HG03469 (cell line): Measurements from ENCODE around the gene PPP1R12B.
"Not testable (repeated sequence)": the region's sequence is repeated elsewhere in the genome, so short reads cannot be mapped to it uniquely, and the experiment has no call there.

Source experiments
- ATAC-seq: cut with Tn5 transposase; IDR thresholded peaks from one replicate; pipeline ENCODE4 v1.9.1; 2021; ENCODE audit warnings: mild to moderate bottlenecking, moderate library complexity, moderate number of reproducible peaks; ENCODE audit not compliant: unreplicated experiment

PPP1R12B gene

DNA sequence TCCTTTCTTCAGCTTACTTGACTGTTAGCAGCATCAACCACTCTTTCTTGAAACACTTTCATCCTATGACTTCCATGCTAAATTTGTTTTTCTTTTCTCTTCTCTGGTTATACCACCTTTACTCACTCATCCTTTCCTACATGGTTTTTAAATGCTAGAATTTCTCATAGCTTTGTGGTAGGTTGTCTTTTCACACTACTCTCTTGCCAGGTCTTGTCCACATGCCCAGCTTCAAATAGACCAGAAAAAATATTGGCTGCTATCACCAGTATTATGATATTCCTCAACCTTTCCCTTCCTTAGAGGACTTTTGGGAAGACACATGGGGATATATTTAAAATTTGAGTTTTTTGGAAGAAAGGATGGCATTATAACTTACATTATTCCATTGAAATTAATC, 48.8 kb downstream of the PPP1R12B start:
- ATAC-seq: no peak

DNA sequence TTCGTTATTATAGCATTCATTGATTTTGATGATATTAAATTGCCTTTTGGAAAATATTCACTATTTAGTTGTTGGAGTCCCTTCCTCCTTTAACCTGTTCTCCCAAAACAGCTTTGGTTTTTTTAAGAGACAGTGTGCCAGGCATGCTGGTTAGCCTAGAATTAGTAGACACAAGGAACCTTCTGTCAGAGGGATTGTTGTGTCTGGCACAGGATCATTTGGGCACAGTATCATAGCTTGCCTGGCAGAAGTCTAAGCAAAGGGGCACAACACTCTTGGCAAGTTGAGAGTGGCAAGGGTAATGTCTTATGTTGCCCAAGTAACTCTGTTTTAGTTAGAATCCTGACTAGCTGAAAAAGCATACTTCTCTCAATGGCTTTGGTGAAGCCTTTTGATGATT, 49.9 kb downstream of the PPP1R12B start:
- not testable (repeated sequence) for ATAC-seq

DNA sequence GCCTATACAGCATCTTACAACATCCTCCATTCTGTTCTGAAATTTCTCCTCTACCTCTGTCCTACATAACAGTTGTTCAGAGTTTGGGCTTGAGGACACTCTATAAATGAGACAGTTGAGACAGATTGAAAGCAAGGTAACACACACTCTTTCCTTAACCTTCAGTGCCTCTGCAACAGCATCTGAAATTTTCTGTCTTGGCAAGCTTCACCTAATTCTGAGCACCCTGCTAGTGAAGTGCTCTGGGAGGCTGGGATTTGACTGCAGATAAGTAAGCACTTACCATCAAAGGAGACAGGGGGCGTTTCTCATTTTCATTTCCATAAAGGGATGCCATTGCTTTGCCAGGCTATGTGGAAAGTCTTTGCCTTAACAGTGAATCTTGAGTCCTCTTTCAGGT, 53.3 kb downstream of the PPP1R12B start:
- ATAC-seq: not testable (repeated sequence)

DNA sequence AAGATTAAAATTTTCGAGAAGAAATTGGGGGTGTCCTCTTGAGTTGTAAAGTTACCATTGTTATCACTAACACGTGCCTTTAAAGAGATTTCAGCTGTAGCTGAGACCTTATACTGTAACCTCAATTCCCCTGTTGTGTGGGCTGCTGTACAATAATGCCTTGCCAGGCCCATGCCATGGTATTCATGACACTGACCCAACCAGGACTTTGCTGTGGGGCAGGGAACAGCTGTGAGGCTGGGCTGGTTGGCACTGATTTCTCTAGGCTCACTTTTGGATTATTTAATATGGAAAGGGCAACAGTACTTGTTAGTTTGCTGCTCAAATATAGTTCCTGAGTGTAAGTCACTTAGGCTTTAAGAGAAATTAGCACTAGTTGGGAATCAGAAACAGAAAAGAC, 54.9 kb downstream of the PPP1R12B start:
- ATAC-seq: not testable (repeated sequence)

DNA sequence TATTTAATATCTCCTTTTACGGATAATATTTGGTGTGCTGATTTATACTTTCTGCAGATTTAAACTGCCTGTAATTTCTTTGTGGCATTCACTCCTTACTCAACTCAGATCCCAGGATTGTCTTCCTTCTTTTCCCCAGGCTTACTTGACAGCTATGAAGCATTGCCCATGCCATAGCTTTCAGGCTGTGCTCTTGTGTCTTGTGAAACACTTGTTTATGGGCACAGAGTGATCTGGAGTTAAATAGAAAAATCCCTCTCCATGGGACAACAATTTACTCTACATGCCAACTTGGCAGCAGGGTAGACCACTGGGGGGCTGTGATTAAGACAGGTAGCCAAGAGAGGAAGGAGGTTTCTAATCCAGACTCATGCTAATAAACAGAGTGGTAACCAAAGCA, 57.4 kb downstream of the PPP1R12B start:
- no peak for ATAC-seq

DNA sequence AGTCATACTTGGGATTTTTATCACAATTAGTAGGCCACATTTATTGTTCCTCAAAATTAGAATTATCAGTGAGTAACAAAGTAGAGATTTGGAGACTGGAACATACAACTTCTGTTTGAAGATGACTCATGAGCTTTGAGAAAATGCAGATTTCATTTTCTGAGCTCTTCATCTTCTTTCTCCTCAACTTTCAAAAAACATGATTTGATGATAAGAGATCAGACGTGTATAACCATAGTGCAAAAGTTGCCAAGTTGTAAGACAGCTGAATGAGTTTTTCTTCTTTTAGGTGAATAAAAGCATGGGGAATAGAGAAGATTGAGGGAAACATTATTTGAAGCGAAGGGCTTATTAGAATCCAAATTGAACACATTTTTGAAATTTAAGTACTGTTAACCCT, 58.4 kb downstream of the PPP1R12B start:
- ATAC-seq: not testable (repeated sequence)

DNA sequence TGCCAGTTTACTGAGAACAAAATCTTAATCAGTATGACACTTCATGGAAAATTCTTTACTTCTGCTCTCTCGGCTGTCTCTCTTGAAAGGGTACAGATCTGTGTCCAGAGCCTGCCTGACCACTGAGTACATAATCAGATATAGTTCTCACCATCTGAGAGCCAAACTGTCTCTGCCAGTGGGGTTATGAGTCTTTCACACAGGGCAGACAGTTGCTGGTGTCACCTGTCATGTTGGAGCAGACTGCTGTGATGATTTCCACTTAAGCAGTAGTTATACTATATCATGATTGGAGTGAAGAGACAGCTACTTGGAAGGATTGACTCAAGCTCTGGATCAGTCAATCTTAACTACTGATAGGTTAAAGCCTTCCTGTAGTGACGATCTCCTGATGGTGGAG, 58.9 kb downstream of the PPP1R12B start:
- not testable (repeated sequence) for ATAC-seq

DNA sequence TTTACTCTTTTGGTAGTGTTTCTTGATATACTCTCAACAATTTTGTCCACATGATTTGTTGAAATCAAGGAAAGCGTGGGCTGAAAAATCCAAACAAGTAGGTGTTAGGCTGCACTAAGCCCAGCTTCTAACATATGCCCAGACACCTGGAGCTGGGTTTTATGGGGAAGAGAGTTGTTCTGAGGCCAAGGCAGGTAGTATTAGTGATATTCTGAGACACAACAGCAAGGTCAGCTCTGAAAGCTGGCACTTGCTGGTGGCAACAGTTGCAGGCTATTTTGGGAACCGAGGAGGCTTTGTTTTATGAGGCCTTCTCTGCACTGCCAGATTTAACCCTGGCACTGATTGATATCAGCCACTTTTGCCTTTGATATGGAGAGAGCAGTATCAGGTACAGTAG, 61.8 kb downstream of the PPP1R12B start:
- not testable (repeated sequence) for ATAC-seq

DNA sequence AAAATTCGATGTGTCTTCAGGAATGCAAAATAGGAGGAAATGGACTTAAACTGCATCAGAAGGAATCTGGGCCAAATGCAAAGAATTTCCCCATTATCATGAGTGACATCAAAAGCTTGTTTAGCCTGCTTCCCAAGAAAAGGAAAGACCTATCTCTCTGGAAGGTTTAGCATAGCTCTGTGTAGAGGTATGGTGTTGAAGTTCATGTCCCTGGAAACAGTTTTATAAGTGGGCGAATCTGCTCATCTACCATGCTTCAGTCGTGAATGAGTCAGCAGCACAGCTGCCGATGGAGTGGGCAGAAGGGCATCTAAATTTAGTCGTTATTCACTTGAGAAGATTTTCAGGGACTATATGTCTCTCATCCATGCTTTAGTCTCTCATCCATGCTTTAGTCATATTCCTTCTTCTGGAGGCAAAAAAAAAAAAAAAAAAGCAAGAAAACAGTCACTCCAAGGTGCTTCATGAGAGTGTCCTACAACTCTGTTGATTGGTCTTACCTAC, 62.4 kb downstream of the PPP1R12B start:
- not testable (repeated sequence) for ATAC-seq

DNA sequence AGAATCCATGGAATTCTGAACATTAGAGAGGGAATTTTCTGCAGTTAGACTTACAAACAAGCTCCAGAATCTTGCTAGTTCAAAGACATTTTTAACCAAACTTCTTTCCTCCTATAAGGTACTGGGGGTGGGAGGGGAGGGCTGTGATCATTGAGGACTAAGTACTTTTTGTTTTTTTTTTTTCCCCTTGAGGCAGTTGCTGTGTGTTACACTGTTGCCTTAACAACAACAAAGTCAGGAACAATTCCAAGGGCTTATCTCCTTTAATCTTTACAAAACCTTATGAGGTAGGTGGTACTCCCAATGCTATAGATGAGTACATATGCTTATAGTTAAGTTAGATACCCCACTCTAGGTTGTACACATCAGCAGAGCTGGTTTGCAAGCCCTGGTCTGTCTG, 62.9 kb downstream of the PPP1R12B start:
- ATAC-seq: no peak

DNA sequence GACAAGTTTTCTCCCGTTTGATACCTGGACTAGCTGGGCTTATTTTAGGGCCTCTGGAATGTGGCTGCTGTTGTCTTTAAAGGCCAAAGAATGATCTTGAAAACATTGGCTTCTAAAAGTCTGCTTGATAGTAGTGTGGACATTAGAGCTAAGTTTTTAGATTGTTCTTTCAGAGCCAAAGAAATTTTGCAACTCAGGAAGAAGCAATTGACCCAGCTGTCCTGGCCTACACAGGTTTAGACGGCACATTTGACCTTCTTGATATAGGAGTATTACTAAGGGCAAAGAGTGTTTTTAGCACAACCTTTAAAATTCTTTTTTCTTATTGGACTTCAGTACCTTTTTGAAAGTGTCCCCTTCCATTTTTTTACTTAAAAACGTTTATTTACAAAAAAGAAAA, 63.9 kb downstream of the PPP1R12B start:
- not testable (repeated sequence) for ATAC-seq

DNA sequence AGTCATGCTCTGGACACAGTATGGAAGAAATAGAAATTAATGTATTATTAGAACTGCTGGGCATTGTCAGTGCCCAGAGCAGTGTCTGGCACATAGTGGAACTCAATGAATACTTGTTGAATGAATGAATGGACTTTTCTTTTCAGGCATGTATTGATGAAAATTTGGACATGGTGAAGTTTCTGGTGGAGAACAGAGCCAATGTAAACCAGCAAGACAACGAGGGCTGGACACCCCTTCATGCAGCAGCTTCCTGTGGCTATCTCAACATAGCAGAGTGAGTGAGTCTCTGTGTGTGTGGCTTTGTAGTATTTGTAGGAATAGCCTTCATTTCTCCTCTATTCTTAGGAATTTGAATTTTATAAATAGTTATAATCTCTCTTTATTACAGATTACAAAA, 68.1 kb downstream of the PPP1R12B start:
- no peak for ATAC-seq

DNA sequence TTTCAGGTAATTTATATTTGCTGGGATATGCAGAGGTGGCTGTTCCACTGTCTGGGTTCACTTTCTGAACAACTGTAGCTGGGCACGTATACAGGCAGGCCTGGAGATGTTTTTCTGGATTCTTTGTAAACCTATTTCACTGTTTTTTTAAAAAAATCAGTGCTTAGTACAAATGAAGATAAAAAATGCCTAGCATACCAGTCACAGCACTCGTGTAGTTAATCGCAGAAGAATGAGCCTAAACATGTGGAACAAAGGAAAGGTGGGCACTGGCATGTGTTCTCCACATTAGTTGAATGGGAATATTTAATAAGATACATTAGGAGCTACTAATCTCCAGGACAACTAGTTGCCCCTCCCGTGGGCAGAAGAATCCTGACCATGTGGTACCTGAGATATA, 68.6 kb downstream of the PPP1R12B start:
- not testable (repeated sequence) for ATAC-seq

DNA sequence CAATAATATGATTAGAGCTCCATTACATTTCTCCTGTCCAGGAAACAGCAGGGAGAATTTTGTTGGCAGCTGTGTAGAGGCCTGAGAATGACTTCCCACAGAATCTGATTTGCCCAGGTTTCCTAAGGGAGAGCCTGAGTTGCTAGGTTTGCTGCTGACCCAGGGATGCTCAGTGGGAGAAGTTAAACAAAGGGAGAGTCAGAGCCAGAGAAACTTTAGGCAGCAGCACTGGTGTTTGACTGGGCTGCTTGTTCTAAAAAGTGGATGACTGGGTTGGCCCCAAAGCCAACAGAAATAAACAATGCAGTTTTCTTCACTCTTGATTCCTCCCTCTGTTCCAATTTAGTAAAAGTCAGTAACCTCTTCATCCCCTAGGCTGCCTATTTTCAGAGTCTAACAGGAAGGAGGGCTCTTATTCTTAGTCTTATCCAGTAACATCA, 69.3 kb downstream of the PPP1R12B start:
- ATAC-seq: not testable (repeated sequence)

DNA sequence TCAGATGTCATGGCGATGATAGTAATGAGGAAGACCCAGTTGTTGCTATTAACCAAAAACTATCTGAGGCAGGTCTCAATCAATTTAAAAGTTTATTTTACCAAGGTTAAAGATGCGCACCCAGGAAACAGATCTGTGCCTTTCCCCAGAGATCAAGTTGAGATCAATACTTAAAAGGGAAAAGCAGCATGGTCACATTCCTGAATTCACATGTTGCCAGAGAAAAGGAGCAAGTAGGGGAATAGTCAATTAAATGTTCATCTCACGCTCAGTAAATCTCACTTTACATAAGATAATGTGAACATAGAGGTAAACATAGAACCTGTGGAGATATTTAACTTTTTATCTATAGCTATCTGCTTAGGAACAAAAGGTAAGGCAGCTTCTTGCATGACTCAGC, 71.2 kb downstream of the PPP1R12B start:
- ATAC-seq: not testable (repeated sequence)

DNA sequence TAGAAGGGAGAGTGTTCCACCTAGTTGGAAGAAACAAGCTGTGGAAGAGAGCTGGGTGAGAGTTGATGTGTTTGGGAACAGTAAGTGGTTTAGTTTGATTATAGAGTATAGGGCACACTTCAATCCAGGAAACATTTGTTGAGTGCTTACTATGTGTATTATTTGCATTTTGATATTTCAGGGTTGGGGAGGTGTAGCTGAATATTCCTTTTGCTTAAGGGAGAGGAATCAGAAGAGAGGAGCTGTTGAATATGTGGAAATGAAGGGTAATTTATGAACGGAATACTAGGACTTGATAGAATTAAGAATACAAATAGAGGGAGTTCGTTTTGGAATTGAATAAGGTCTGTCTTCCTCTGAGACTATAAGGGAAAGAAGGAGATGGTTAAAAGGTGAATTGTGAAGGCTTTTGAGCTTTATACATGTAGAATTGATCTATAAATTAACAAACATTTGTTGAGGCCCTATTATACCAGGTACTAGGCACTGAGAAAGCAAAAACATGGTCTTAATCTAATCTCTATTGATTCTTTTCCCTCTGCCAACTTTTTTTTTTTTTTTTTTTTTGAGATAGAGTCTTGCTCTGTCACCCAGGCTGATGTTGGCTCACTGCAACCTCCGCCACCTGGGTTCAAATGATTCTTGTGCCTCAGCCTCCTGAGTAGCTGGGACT, 72.1 kb downstream of the PPP1R12B start:
- ATAC-seq: not testable (repeated sequence)

DNA sequence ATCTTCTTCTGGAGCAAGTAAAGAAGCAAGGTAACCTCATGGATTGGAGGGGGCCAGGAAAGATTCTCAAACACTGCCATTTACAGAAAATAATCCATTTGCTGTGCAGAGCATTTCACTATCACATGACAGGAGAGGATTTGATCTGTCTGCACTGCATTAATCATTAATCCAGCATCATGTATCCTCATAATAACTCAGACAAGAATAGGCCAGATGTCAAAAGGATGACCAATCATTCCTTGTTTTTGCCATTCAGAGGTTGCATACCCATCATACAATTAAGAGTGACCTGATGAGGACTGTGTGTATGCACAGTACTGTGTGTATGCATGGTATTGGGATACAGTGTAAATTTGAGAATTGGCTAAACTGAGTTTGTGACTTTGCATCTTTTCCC, 74.2 kb downstream of the PPP1R12B start:
- ATAC-seq: not testable (repeated sequence)

DNA sequence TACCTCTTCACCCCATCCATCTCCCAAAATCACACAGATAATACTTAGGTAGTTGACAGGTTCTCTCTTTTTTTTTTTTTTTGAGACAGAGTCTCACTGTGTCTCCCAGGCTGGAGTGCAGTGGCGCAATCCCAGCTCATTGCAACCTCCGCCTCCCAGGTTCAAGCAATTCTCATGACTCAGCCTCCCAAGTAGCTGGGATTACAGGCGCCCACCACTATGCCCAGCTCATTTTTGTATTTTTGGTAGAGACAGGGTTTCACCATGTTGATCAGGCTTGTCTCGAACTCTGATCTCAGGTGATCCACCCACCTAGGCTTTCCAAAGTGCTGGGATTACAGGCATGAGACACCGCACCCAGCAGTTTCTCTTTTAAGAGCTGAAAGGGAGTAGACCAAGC, 75.8 kb downstream of the PPP1R12B start:
- ATAC-seq: not testable (repeated sequence)

DNA sequence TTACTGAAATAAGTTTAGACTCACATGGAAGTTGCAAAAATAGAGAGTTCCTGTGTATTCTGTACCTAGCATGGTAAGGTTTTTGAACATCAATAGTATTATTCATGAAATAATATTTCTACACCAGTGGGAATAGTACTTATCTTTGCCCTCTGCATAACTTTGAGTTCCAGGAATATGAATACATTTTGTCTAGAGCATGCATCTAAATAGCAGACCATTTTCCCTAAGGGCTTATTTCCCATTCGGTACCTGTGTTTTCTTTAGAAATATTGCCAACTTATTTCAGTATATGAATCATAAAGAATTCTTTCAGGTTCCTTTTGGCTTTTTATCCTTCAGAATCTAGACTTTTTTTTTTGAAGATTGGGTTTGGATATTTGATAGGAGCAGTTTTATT, 81.6 kb downstream of the PPP1R12B start:
- not testable (repeated sequence) for ATAC-seq

DNA sequence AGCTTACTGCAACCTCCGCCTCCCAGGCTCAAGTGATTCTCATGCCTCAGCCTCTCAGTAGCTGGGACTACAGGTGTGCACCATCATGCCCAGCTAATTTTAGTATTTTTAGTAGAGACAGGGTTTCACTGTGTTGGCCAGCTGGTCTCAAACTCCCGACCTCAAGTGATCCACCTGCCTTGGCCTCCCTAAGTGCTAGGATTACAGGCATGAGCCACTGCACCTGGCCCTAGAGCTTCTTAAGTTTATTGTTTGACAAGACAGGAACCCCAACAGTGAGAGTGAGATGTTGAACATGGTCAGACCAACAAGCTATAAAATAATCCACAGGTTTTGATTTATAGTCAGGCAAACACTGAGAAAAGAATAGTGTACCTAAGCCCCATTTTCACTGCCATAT, 83.8 kb downstream of the PPP1R12B start:
- not testable (repeated sequence) for ATAC-seq

DNA sequence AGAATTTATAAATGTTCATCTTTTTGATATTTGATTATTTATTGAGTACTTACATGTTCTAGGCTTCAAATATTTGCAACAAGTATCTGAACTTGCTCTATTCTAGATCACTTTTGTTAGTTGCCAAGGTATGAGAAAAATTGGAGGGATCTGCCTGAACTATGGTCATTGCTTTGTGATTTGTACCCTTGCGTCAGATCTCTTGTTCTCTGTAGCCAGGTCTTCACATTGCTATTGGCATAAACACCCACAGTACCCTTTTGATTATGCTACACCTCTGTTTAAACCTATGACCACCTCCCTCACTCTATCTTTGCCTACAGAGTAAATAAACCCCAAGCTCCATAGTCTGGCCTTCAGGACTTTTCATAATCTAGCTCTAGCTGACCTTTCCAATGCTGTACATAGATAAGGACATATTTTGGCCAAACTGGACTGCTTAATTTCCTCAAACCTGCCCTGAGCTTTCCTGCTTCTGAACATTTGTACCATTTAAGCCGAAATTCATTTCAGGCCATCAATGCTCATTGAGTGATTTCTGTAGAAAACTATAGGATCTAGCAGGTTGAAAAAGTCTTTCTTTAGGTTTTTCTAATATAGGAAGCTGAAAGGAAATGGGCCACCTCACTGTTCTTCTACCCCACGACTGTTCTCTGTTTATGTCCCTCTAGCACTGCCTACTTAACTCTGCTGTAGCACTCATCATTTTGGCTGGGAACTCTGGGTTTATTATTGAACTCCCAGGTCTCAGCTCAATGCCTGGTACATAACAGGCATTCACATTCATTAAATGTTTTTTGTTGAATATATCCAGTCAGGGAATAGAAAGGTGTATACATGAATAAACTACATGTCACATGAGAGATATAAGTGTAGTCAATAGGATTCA, 84.9 kb downstream of the PPP1R12B start:
- ATAC-seq: no peak

DNA sequence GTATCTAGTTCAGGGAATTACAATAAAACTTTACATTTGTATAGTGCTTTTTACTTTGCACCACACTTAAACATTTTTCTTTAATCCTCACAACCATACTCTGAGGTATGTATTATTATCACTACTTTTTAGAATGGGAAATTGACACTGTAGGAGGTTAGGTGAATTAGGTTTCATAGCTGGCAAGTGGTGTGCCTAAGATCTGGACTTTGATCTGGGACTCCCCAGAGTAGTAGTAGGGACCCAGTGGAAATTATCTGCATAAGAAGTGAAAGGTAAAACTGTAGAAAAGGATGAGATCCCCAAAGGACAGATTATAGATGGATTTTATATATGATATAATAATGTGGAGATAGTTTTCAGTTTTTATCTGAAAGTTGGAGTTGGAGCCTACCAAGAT, 85.6 kb downstream of the PPP1R12B start:
- no peak for ATAC-seq
